ENCODE measurements around the gene SRF.

- TF ChIP-seq, protein P1, sequence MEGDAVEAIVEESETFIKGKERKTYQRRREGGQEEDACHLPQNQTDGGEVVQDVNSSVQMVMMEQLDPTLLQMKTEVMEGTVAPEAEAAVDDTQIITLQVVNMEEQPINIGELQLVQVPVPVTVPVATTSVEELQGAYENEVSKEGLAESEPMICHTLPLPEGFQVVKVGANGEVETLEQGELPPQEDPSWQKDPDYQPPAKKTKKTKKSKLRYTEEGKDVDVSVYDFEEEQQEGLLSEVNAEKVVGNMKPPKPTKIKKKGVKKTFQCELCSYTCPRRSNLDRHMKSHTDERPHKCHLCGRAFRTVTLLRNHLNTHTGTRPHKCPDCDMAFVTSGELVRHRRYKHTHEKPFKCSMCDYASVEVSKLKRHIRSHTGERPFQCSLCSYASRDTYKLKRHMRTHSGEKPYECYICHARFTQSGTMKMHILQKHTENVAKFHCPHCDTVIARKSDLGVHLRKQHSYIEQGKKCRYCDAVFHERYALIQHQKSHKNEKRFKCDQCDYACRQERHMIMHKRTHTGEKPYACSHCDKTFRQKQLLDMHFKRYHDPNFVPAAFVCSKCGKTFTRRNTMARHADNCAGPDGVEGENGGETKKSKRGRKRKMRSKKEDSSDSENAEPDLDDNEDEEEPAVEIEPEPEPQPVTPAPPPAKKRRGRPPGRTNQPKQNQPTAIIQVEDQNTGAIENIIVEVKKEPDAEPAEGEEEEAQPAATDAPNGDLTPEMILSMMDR (conservative IDR thresholded peaks at IDR 0.05): no peak
- TF ChIP-seq EZH2 (IDR thresholded peaks at IDR 0.05; ENCODE audit: low read depth): no peak
Measured at GRCh38 chr6:43141644-43142043, 29.4 kb upstream of the SRF start.
